ENCODE measurements around the gene PPP2R5C. TPM values are rescaled to one million over a fixed set of nuclear protein-coding genes. Genes with fewer than 3 reads are reported as not detected.

PPP2R5C gene
- total and polyA plus RNA-seq, 2 of the 4 experiments (the other 2 are of a cell fraction), result 65.9 to 78.7 TPM

GRCh38 chr14:101947904-101948665, 186.6 kb downstream of the PPP2R5C start:
- peak overlapping the region; percentile 99 for H2AK9ac ChIP-seq (replicated peaks; ENCODE audit: low read depth, low read length, poor library complexity)
- H3K27ac ChIP-seq (ENCODE audit: insufficient read depth, low read length), result peak overlapping the region; percentile 89
- H3K14ac ChIP-seq (replicated peaks; ENCODE audit: low read depth, low read length), result peak overlapping the region; percentile 97
- peak overlapping the region; percentile 93 to 99 for H4K8ac ChIP-seq (ENCODE audit: low read depth in 2 of 2, low read length in 2 of 2)
- DNase-seq, result peak; percentile 100
- H2AK5ac ChIP-seq (ENCODE audit: low read depth, low read length), result peak overlapping the region; percentile 80
- peak overlapping the region; percentile 89 for H3K4me2 ChIP-seq (ENCODE audit: low read depth, low read length)
- H2AFZ ChIP-seq (replicated peaks; ENCODE audit: low read length, poor library complexity), result peak overlapping the region; percentile 96
- H3K27me3 ChIP-seq (ENCODE audit: control insufficient read depth, insufficient read depth, low read length), result peaks cover 2% of the 10 kb centered on the region; the same call in 1 of the 2 replicates
- no peak overlapping the region for H2BK20ac ChIP-seq (ENCODE audit: low read depth, low read length)
- no peaks in the 10 kb centered on the region for H3K9me3 ChIP-seq (ENCODE audit: control insufficient read depth, insufficient read depth, low read length)
- ATAC-seq (ENCODE audit: low read depth), result peak; percentile 99
- peak overlapping the region; percentile 47 for H2BK120ac ChIP-seq (ENCODE audit: low read depth, low read length)
- no peaks in the 10 kb centered on the region for H4K20me1 ChIP-seq (ENCODE audit: insufficient read depth, low read length)
- peak overlapping the region; percentile 93 for H3K9ac ChIP-seq (ENCODE audit: low read depth, low read length)
- dilution Hi-C loops (cut with HindIII; ENCODE audit: low sequenced_read_pairs, unreplicated experiment) (no loop called here), intact Hi-C loops (cut with micrococcal nuclease) (no loop called here), in situ Hi-C loops (cut with MboI; ENCODE audit: low sequenced_read_pairs) (no loop called here)
- peak overlapping the region; percentile 81 for H2BK5ac ChIP-seq (ENCODE audit: low read depth, low read length, poor library complexity, severe bottlenecking)
- peaks cover 7% of the 10 kb centered on the region; the same call in 1 of the 2 replicates for H3K4me1 ChIP-seq (ENCODE audit: control insufficient read depth, insufficient read depth, low read length)
- POLR2A ChIA-PET (ENCODE audit: unreplicated experiment), result interaction anchor here (0.5 to 0.8 kb wide), 2 partner anchors 138 to 188 kb away, joined by 3 to 4 read pairs; no protein-coding TSS in a partner anchor
- peak overlapping the region; percentile 65 for H3K4me3 ChIP-seq (ENCODE audit: insufficient read depth, low read depth, low read length)
- H3K18ac ChIP-seq (ENCODE audit: low read depth, low read length), result peak overlapping the region; percentile 47
- peak overlapping the region; percentile 85 for H4K5ac ChIP-seq (ENCODE audit: low read depth, low read length)
- peaks cover 9 to 24% of the 10 kb centered on the region in 2 experiments for H3K79me1 ChIP-seq (ENCODE audit: low read depth in 1 of 2, low read length in 2 of 2)
- H3K56ac ChIP-seq (ENCODE audit: extremely low read depth, insufficient read depth, low read length), result peak overlapping the region; percentile 79
- H3K4ac ChIP-seq (ENCODE audit: low read depth, low read length), result peak overlapping the region; percentile 96
- peak overlapping the region; percentile 95 for H4K91ac ChIP-seq (ENCODE audit: insufficient read depth, low read depth, low read length)
- CTCF ChIA-PET, result no interaction called here
- peak overlapping the region; percentile 84 for H3K23ac ChIP-seq (ENCODE audit: low read depth, low read length)
- no peak overlapping the region; the same call in 2 of the 3 replicates for H2BK15ac ChIP-seq (ENCODE audit: low read depth, low read length)
- no TSS peak for BruUV-seq (replicated peaks)
- TF ChIP-seq BHLHE40 (IDR thresholded peaks at IDR 0.05; ENCODE audit: low read depth, low read length), result peak; percentile 75
- TF ChIP-seq ELK1 (IDR thresholded peaks at IDR 0.05; ENCODE audit: borderline replicate concordance, low read depth, low read length), result 0 out of 2 replicates have a peak, but pooled peaks have one; percentile 26
- TF ChIP-seq NFE2L2 (IDR thresholded peaks at IDR 0.05; ENCODE audit: low read depth, low read length), result no peak
- peak; percentile 99 for TF ChIP-seq POLR2A (IDR thresholded peaks at IDR 0.05; ENCODE audit: low read depth, low read length)
- peak; percentile 99 for TF ChIP-seq FOS (IDR thresholded peaks at IDR 0.05; ENCODE audit: low read depth, low read length)
- TF ChIP-seq, protein P1, sequence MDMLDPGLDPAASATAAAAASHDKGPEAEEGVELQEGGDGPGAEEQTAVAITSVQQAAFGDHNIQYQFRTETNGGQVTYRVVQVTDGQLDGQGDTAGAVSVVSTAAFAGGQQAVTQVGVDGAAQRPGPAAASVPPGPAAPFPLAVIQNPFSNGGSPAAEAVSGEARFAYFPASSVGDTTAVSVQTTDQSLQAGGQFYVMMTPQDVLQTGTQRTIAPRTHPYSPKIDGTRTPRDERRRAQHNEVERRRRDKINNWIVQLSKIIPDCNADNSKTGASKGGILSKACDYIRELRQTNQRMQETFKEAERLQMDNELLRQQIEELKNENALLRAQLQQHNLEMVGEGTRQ (IDR thresholded peaks at IDR 0.05; ENCODE audit: low read depth, low read length), result peak; percentile 99
- TF ChIP-seq RCOR1 (IDR thresholded peaks at IDR 0.05; ENCODE audit: insufficient replicate concordance, low read length), result peak; percentile 87
- peak; percentile 99 for TF ChIP-seq CEBPB (IDR thresholded peaks at IDR 0.05; ENCODE audit: low read depth, low read length)
- no peak for TF ChIP-seq CHD1 (IDR thresholded peaks at IDR 0.05; ENCODE audit: low read depth, low read length)
- H3K36me3 ChIP-seq (ENCODE audit: control insufficient read depth, insufficient read depth, low read length), result no peaks in the 10 kb centered on the region
- WGBS, 2 experiments (ENCODE audit: extremely low coverage in 2 of 2, insufficient read length in 1 of 2), result 1% methylated on average over 37 of the region's 53 CpGs; no CpG with 5 or more reads in 1 of the 2 experiments
- 0 out of 2 replicates have a peak, but pooled peaks cover 3% of the 10 kb centered on the region for H3K9me1 ChIP-seq (ENCODE audit: insufficient read depth, low read length)
